ENCODE results near the gene AIG1. TPM values are rescaled to one million over a fixed set of nuclear protein-coding genes. Genes with fewer than 3 reads are reported as not detected.

The AIG1 gene
- total and polyA plus RNA-seq, 2 donors from 2014 or later, result 57.3 to 146 TPM

- no peak overlapping the region for H3K4me3 ChIP-seq (ENCODE audit: low read length in 3 of 3)
- H3K4me1 ChIP-seq (ENCODE audit: control insufficient read depth in 2 of 3, insufficient read depth in 2 of 3, low read depth in 1 of 3, low read length in 3 of 3), result no peaks in the 10 kb centered on the region
- no peak for FAIRE-seq
- H3K36me3 ChIP-seq (ENCODE audit: control insufficient read depth in 2 of 3, insufficient read depth in 3 of 3, low read length in 3 of 3), result no peaks in the 10 kb centered on the region
- no peak overlapping the region for H3K27ac ChIP-seq (ENCODE audit: low read depth in 2 of 2, low read length in 2 of 2)
- H3K9me3 ChIP-seq (ENCODE audit: control insufficient read depth in 2 of 3, insufficient read depth in 1 of 3, low read length in 3 of 3), result no peaks in the 10 kb centered on the region
- intact Hi-C loops (cut with DNase I), result no loop called here
- no peak overlapping the region for H3K9ac ChIP-seq (ENCODE audit: low read length in 3 of 3)
- TF ChIP-seq, protein P1, sequence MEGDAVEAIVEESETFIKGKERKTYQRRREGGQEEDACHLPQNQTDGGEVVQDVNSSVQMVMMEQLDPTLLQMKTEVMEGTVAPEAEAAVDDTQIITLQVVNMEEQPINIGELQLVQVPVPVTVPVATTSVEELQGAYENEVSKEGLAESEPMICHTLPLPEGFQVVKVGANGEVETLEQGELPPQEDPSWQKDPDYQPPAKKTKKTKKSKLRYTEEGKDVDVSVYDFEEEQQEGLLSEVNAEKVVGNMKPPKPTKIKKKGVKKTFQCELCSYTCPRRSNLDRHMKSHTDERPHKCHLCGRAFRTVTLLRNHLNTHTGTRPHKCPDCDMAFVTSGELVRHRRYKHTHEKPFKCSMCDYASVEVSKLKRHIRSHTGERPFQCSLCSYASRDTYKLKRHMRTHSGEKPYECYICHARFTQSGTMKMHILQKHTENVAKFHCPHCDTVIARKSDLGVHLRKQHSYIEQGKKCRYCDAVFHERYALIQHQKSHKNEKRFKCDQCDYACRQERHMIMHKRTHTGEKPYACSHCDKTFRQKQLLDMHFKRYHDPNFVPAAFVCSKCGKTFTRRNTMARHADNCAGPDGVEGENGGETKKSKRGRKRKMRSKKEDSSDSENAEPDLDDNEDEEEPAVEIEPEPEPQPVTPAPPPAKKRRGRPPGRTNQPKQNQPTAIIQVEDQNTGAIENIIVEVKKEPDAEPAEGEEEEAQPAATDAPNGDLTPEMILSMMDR (IDR thresholded peaks at IDR 0.05; ENCODE audit: borderline replicate concordance, extremely low read depth, insufficient read depth), result no peak
- DNase-seq, result no peak
- H3K27me3 ChIP-seq (ENCODE audit: control insufficient read depth, insufficient read depth, low read length), result no peaks in the 10 kb centered on the region
Measured at GRCh38 chr6:143146186-143146851, 85.6 kb downstream of the AIG1 start.

DNA sequence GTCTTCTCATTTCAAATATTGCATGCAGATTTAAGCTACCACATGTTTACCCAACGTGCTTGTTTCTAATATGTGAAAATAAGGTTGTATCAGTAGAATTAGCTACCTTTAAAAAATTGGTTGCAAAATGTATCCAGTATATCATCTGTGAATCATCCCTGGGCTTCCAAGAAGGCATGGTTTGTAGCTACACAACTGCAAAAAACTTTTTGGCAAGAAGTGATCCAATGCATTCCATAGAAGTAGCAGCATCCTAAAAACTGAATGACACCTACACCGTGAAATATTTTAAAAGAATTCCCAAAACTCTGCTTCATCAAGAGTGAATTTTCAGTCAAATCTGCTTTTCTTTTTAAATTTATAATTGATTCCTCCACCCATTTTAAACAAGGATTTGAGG, 89.1 kb downstream of the AIG1 start:
- no peaks in the 10 kb centered on the region for H3K9me3 ChIP-seq (ENCODE audit: control insufficient read depth in 2 of 3, insufficient read depth in 1 of 3, low read length in 3 of 3)
- FAIRE-seq (no peak), DNase-seq (no peak)
- no peak overlapping the region for H3K9ac ChIP-seq (ENCODE audit: low read length in 3 of 3)
- no peak overlapping the region for H3K27ac ChIP-seq (ENCODE audit: low read depth in 2 of 2, low read length in 2 of 2)
- H3K4me1 ChIP-seq (ENCODE audit: control insufficient read depth in 2 of 3, insufficient read depth in 2 of 3, low read depth in 1 of 3, low read length in 3 of 3), result no peaks in the 10 kb centered on the region
- intact Hi-C loops (cut with DNase I), result no loop called here
- H3K27me3 ChIP-seq (ENCODE audit: control insufficient read depth, insufficient read depth, low read length), result no peaks in the 10 kb centered on the region
- H3K4me3 ChIP-seq (ENCODE audit: low read length in 3 of 3), result no peak overlapping the region
- TF ChIP-seq, protein P1 (IDR thresholded peaks at IDR 0.05; ENCODE audit: borderline replicate concordance, extremely low read depth, insufficient read depth), result no peak
- H3K36me3 ChIP-seq (ENCODE audit: control insufficient read depth in 2 of 3, insufficient read depth in 3 of 3, low read length in 3 of 3), result no peaks in the 10 kb centered on the region

DNA sequence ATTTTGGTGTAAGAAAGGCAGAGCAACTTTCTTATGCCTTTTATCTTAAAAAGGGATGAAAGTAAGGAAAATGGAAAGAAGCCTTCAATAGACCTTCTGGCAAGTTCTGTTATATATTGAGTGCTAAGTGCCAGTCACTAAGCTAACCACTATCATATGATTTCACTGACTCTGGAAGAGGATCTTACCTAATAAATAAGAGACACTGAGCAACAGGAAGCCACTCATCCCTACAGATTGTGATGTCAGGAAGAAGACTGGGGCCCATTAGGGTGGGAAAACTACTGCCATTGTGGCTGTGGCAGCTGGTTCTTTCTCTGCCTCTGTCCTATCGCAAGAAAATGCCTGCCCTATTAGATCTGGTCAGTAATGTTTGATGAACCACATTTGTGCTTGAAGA, 89.6 kb downstream of the AIG1 start:
- Histone ChIP-seq H3K9me3 (ENCODE audit: control insufficient read depth in 2 of 3, insufficient read depth in 1 of 3, low read length in 3 of 3) (no peaks in the 10 kb centered on the region), H3K9ac (ENCODE audit: low read length in 3 of 3) (no peak overlapping the region), H3K4me1 (ENCODE audit: control insufficient read depth in 2 of 3, insufficient read depth in 2 of 3, low read depth in 1 of 3, low read length in 3 of 3) (no peaks in the 10 kb centered on the region), H3K36me3 (ENCODE audit: control insufficient read depth in 2 of 3, insufficient read depth in 3 of 3, low read length in 3 of 3) (no peaks in the 10 kb centered on the region), H3K27ac (ENCODE audit: low read depth in 2 of 2, low read length in 2 of 2) (no peak overlapping the region), H3K27me3 (ENCODE audit: control insufficient read depth, insufficient read depth, low read length) (no peaks in the 10 kb centered on the region), H3K4me3 (ENCODE audit: low read length in 3 of 3) (no peak overlapping the region)
- TF ChIP-seq, protein P1 (IDR thresholded peaks at IDR 0.05; ENCODE audit: borderline replicate concordance, extremely low read depth, insufficient read depth), result no peak
- intact Hi-C loops (cut with DNase I), result no loop called here
- no peak for DNase-seq
- FAIRE-seq, result no peak

DNA sequence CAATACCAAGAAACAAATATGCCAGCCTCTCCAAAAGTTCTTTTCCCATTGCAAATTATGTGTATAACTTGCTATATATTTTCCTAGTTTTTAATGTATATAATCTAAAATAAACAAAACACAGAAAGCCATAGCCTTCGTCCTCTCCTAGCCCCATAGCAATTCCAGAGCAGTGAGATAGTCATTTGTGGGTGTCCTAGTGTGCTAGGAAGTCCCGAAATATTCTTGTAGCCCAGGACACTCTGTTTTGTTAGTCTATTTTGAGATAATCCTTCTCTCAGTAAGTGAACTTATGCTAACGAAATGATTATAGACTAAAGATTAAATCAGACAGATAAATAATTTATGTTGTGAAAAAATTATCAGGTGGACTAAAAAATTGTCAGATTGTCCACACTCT, 90.7 kb downstream of the AIG1 start:
- Histone ChIP-seq H3K4me1 (ENCODE audit: control insufficient read depth in 2 of 3, insufficient read depth in 2 of 3, low read depth in 1 of 3, low read length in 3 of 3) (no peaks in the 10 kb centered on the region), H3K27ac (ENCODE audit: low read depth in 2 of 2, low read length in 2 of 2) (no peak overlapping the region), H3K4me3 (ENCODE audit: low read length in 3 of 3) (no peak overlapping the region), H3K9ac (ENCODE audit: low read length in 3 of 3) (no peak overlapping the region), H3K36me3 (ENCODE audit: control insufficient read depth in 2 of 3, insufficient read depth in 3 of 3, low read length in 3 of 3) (no peaks in the 10 kb centered on the region), H3K9me3 (ENCODE audit: control insufficient read depth in 2 of 3, insufficient read depth in 1 of 3, low read length in 3 of 3) (no peaks in the 10 kb centered on the region), H3K27me3 (ENCODE audit: control insufficient read depth, insufficient read depth, low read length) (no peaks in the 10 kb centered on the region)
- FAIRE-seq (no peak), DNase-seq (no peak)
- intact Hi-C loops (cut with DNase I), result no loop called here
- TF ChIP-seq, protein P1 (IDR thresholded peaks at IDR 0.05; ENCODE audit: borderline replicate concordance, extremely low read depth, insufficient read depth), result no peak
